Measurements from ENCODE around the gene ANO10. TPM values are rescaled to one million over a fixed set of nuclear protein-coding genes. Genes with fewer than 3 reads are reported as not detected.

The ANO10 gene
- polyA plus RNA-seq, 3 donors = 11.2 to 24.8 (median 21.6) TPM

DNA sequence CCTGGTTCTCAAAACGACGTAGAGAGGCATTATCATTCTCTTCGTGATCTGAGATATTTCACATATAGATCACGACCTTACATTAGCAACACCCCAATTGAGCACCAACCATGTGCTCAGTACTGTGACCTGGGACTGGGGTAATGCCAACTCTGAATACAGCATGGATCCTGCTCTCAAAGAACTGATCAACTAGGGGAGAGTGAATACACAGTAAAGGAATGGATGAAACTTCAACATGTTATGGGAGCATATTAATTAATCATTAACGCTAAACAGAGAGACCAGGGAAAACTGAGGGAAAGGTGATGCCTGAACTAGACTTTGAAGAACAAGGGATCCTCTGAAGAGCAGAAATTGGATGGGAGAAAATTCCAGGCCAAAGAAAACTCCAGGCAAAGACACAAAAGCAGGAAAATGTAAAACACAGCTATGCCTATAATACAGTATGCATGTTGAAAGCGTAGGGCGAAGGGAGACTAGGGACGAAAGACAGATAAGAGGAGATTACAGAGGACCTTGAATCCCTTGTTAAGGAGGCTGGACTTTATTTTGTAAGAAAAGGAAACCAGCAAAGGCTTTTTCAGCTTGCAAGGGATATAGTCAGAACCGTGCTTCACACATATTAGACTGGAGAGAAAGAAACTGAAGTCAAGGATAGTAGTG lies 105.7 kb downstream of the ANO10 start:
- no peak overlapping the region for H3K4me2 ChIP-seq (replicated peaks; ENCODE audit: extremely low read depth, low read length, poor library complexity, severe bottlenecking)
- H2AFZ ChIP-seq (ENCODE audit: insufficient read depth, low read depth, low read length, poor library complexity, severe bottlenecking) = no peak overlapping the region
- no peaks in the 10 kb centered on the region for H4K20me1 ChIP-seq (ENCODE audit: insufficient read depth, low read length)
- DNase-seq = no peak
- Mint-ChIP-seq H3K4me1 (no peaks in the 10 kb centered on the region), H3K27me3 (ENCODE audit: low read depth in 3 of 3) (no peaks in the 10 kb centered on the region), H3K4me3 (no peak overlapping the region), H3K36me3 (peaks cover 37 to 46% of the 10 kb centered on the region in 2 donors), H3K9me3 (peaks cover 18 to 24% (median 21%) of the 10 kb centered on the region in 7 donors), H3K27ac (no peak overlapping the region)
- no peak overlapping the region for H3K27ac ChIP-seq (ENCODE audit: low read depth in 1 of 2, low read length in 2 of 2)
- peaks cover 18 to 26% of the 10 kb centered on the region in 2 donors for H3K9me3 ChIP-seq (replicated peaks in 1 of 2; ENCODE audit: control insufficient read depth in 1 of 2, insufficient read depth in 1 of 2, low read length in 2 of 2)
- intact Hi-C loops (cut with micrococcal nuclease) = no loop called here
- H3K9ac ChIP-seq (ENCODE audit: insufficient read depth, low read length, poor library complexity, severe bottlenecking) = no peak overlapping the region
- no peak for TF ChIP-seq CTCF (IDR thresholded peaks at IDR 0.05)
- H3K36me3 ChIP-seq (replicated peaks in 1 of 2; ENCODE audit: control insufficient read depth in 1 of 2, insufficient read depth in 2 of 2, low read length in 2 of 2) = peaks cover 0 to 33% of the 10 kb centered on the region in 2 donors
- H3K27me3 ChIP-seq (ENCODE audit: control insufficient read depth in 2 of 2, insufficient read depth in 2 of 2, low read length in 2 of 2) = no peaks in the 10 kb centered on the region
- no peaks in the 10 kb centered on the region for H3K4me1 ChIP-seq (ENCODE audit: control insufficient read depth in 1 of 2, insufficient read depth in 2 of 2, low read length in 2 of 2)
- H3K4me3 ChIP-seq (replicated peaks in 1 of 3; ENCODE audit: low read depth in 2 of 3, low read length in 3 of 3) = no peak overlapping the region
- 100% methylated on average over 6 of the region's 9 CpGs for WGBS (ENCODE audit: insufficient coverage)
- H3K79me2 ChIP-seq (ENCODE audit: insufficient read depth, low read length) = no peaks in the 10 kb centered on the region

GRCh38 chr3:43515208-43515917 lies 106.4 kb downstream of the ANO10 start:
- Histone ChIP-seq H3K27ac (ENCODE audit: low read depth in 1 of 2, low read length in 2 of 2) (no peak overlapping the region), H3K4me3 (replicated peaks in 1 of 3; ENCODE audit: low read depth in 2 of 3, low read length in 3 of 3) (no peak overlapping the region), H3K27me3 (ENCODE audit: control insufficient read depth in 2 of 2, insufficient read depth in 2 of 2, low read length in 2 of 2) (no peaks in the 10 kb centered on the region), H2AFZ (ENCODE audit: insufficient read depth, low read depth, low read length, poor library complexity, severe bottlenecking) (no peak overlapping the region), H3K79me2 (ENCODE audit: insufficient read depth, low read length) (no peaks in the 10 kb centered on the region), H3K4me2 (replicated peaks; ENCODE audit: extremely low read depth, low read length, poor library complexity, severe bottlenecking) (no peak overlapping the region), H3K36me3 (replicated peaks in 1 of 2; ENCODE audit: control insufficient read depth in 1 of 2, insufficient read depth in 2 of 2, low read length in 2 of 2) (peaks cover 0 to 32% of the 10 kb centered on the region in 2 donors), H3K4me1 (ENCODE audit: control insufficient read depth in 1 of 2, insufficient read depth in 2 of 2, low read length in 2 of 2) (no peaks in the 10 kb centered on the region), H3K9me3 (replicated peaks in 1 of 2; ENCODE audit: control insufficient read depth in 1 of 2, insufficient read depth in 1 of 2, low read length in 2 of 2) (peaks cover 18 to 26% of the 10 kb centered on the region in 2 donors), H3K9ac (ENCODE audit: insufficient read depth, low read length, poor library complexity, severe bottlenecking) (no peak overlapping the region), H4K20me1 (ENCODE audit: insufficient read depth, low read length) (no peaks in the 10 kb centered on the region)
- Mint-ChIP-seq H3K4me1 (no peaks in the 10 kb centered on the region), H3K27ac (no peak overlapping the region), H3K27me3 (ENCODE audit: low read depth in 3 of 3) (no peaks in the 10 kb centered on the region), H3K36me3 (peaks cover 37 to 42% of the 10 kb centered on the region in 2 donors), H3K4me3 (no peak overlapping the region), H3K9me3 (peaks cover 18 to 24% (median 21%) of the 10 kb centered on the region in 7 donors)
- WGBS (ENCODE audit: insufficient coverage) = no CpG with 5 or more reads among the region's 2 CpGs
- intact Hi-C loops (cut with micrococcal nuclease) = no loop called here
- no peak for DNase-seq
- TF ChIP-seq CTCF (IDR thresholded peaks at IDR 0.05) = no peak
